ENCODE data around the gene TTC17. TPM values are rescaled to one million over a fixed set of nuclear protein-coding genes. Genes with fewer than 3 reads are reported as not detected.
"Not testable (repeated sequence)": the region's sequence is repeated elsewhere in the genome, so short reads cannot be mapped to it uniquely, and the experiment has no call there.

The TTC17 gene
- total RNA-seq, 1 donor = 77.4 TPM

GRCh38 chr11:43316451-43316850 lies 42.3 kb upstream of the TTC17 start:
- peak; percentile 30 for DNase-seq (ENCODE audit: insufficient read length, low spot score, missing footprints)
- no peak overlapping the region for H2AFZ ChIP-seq (ENCODE audit: low read length)
- peaks cover 71% of the 10 kb centered on the region for H4K20me1 ChIP-seq (ENCODE audit: insufficient read depth, low read length)
- no peak for TF ChIP-seq CTCF (IDR thresholded peaks at IDR 0.05; ENCODE audit: extremely low read depth, low read depth, low read length)
- H3K4me2 ChIP-seq (ENCODE audit: insufficient read depth, low read length) = peak overlapping the region; percentile 47
- H3K79me2 ChIP-seq (ENCODE audit: insufficient read depth, low read length) = peaks cover 75% of the 10 kb centered on the region
- no peaks in the 10 kb centered on the region for H3K9me3 ChIP-seq (ENCODE audit: low read depth, low read length)
- H3K4me3 ChIP-seq (ENCODE audit: insufficient read depth, low read length) = no peak overlapping the region
- peaks cover 21% of the 10 kb centered on the region for H3K36me3 ChIP-seq (ENCODE audit: insufficient read depth, low read length)
- peaks cover 21% of the 10 kb centered on the region for H3K4me1 ChIP-seq (ENCODE audit: insufficient read depth, low read length)
- no peaks in the 10 kb centered on the region for H3K27me3 ChIP-seq (ENCODE audit: insufficient read depth, low read length)
- peak overlapping the region; percentile 39 for H3K27ac ChIP-seq (ENCODE audit: low read depth, low read length)

GRCh38 chr11:43327987-43328386 lies 30.7 kb upstream of the TTC17 start:
- no peaks in the 10 kb centered on the region for H3K79me2 ChIP-seq (ENCODE audit: insufficient read depth, low read length)
- H3K4me2 ChIP-seq (ENCODE audit: insufficient read depth, low read length) = no peak overlapping the region
- no peaks in the 10 kb centered on the region for H3K27me3 ChIP-seq (ENCODE audit: insufficient read depth, low read length)
- H3K4me1 ChIP-seq (ENCODE audit: insufficient read depth, low read length) = peaks cover 3% of the 10 kb centered on the region
- no peaks in the 10 kb centered on the region for H4K20me1 ChIP-seq (ENCODE audit: insufficient read depth, low read length)
- peak; percentile 81 for DNase-seq (ENCODE audit: insufficient read length, low spot score, missing footprints)
- H3K36me3 ChIP-seq (ENCODE audit: insufficient read depth, low read length) = peaks cover 82% of the 10 kb centered on the region
- no peak overlapping the region for H2AFZ ChIP-seq (ENCODE audit: low read length)
- TF ChIP-seq CTCF (IDR thresholded peaks at IDR 0.05; ENCODE audit: extremely low read depth, low read depth, low read length) = no peak
- no peak overlapping the region for H3K4me3 ChIP-seq (ENCODE audit: insufficient read depth, low read length)
- no peaks in the 10 kb centered on the region for H3K9me3 ChIP-seq (ENCODE audit: low read depth, low read length)
- peak overlapping the region; percentile 75 for H3K27ac ChIP-seq (ENCODE audit: low read depth, low read length)

GRCh38 chr11:43328482-43328881 lies 30.2 kb upstream of the TTC17 start:
- no peak overlapping the region for H3K4me3 ChIP-seq (ENCODE audit: insufficient read depth, low read length)
- no peak for TF ChIP-seq CTCF (IDR thresholded peaks at IDR 0.05; ENCODE audit: extremely low read depth, low read depth, low read length)
- peaks cover 3% of the 10 kb centered on the region for H3K4me1 ChIP-seq (ENCODE audit: insufficient read depth, low read length)
- H3K9me3 ChIP-seq (ENCODE audit: low read depth, low read length) = no peaks in the 10 kb centered on the region
- H3K27me3 ChIP-seq (ENCODE audit: insufficient read depth, low read length) = no peaks in the 10 kb centered on the region
- no peak overlapping the region for H2AFZ ChIP-seq (ENCODE audit: low read length)
- no peak for DNase-seq (ENCODE audit: insufficient read length, low spot score, missing footprints)
- no peaks in the 10 kb centered on the region for H4K20me1 ChIP-seq (ENCODE audit: insufficient read depth, low read length)
- H3K4me2 ChIP-seq (ENCODE audit: insufficient read depth, low read length) = no peak overlapping the region
- H3K36me3 ChIP-seq (ENCODE audit: insufficient read depth, low read length) = peaks cover 81% of the 10 kb centered on the region
- H3K27ac ChIP-seq (ENCODE audit: low read depth, low read length) = peak overlapping the region; percentile 75
- H3K79me2 ChIP-seq (ENCODE audit: insufficient read depth, low read length) = no peaks in the 10 kb centered on the region

- Histone ChIP-seq H2AFZ (ENCODE audit: low read length) (no peak overlapping the region), H3K79me2 (ENCODE audit: insufficient read depth, low read length) (no peaks in the 10 kb centered on the region), H3K27ac (ENCODE audit: low read depth, low read length) (no peak overlapping the region), H4K20me1 (ENCODE audit: insufficient read depth, low read length) (no peaks in the 10 kb centered on the region), H3K27me3 (ENCODE audit: insufficient read depth, low read length) (no peaks in the 10 kb centered on the region), H3K9me3 (ENCODE audit: low read depth, low read length) (no peaks in the 10 kb centered on the region), H3K4me2 (ENCODE audit: insufficient read depth, low read length) (no peak overlapping the region), H3K4me1 (ENCODE audit: insufficient read depth, low read length) (no peaks in the 10 kb centered on the region), H3K4me3 (ENCODE audit: insufficient read depth, low read length) (no peak overlapping the region), H3K36me3 (ENCODE audit: insufficient read depth, low read length) (peaks cover 30% of the 10 kb centered on the region)
- no peak for TF ChIP-seq CTCF (IDR thresholded peaks at IDR 0.05; ENCODE audit: extremely low read depth, low read depth, low read length)
- DNase-seq (ENCODE audit: insufficient read length, low spot score, missing footprints) = no peak
Observed at GRCh38 chr11:43341159-43341558, 17.6 kb upstream of the TTC17 start.

GRCh38 chr11:43351426-43351825 lies 7.3 kb upstream of the TTC17 start:
- DNase-seq (ENCODE audit: insufficient read length, low spot score, missing footprints); H4K20me1 ChIP-seq (ENCODE audit: insufficient read depth, low read length); H3K27ac ChIP-seq (ENCODE audit: low read depth, low read length); H3K79me2 ChIP-seq (ENCODE audit: insufficient read depth, low read length); H3K27me3 ChIP-seq (ENCODE audit: insufficient read depth, low read length); H3K36me3 ChIP-seq (ENCODE audit: insufficient read depth, low read length); H3K4me1 ChIP-seq (ENCODE audit: insufficient read depth, low read length); H3K4me2 ChIP-seq (ENCODE audit: insufficient read depth, low read length); H2AFZ ChIP-seq (ENCODE audit: low read length); H3K4me3 ChIP-seq (ENCODE audit: insufficient read depth, low read length); H3K9me3 ChIP-seq (ENCODE audit: low read depth, low read length): not testable (repeated sequence)

All from osteoblast (primary cell).